GM18858 (cell line): ENCODE measurements around the gene SAP30.

Experiments used
- ATAC-seq: cut with Tn5 transposase; IDR thresholded peaks from one replicate; pipeline ENCODE4 v1.9.1; 2021; ENCODE audit not compliant: unreplicated experiment

Gene SAP30, protein sequence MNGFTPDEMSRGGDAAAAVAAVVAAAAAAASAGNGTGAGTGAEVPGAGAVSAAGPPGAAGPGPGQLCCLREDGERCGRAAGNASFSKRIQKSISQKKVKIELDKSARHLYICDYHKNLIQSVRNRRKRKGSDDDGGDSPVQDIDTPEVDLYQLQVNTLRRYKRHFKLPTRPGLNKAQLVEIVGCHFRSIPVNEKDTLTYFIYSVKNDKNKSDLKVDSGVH

GRCh38 chr4:173370477-173371291 lies at the start of gene SAP30:
SAP30 (plus strand) TSS chr4:173370954; CDS start chr4:173371183, 229 bp downstream.
- ATAC-seq: peak; percentile 52

DNA sequence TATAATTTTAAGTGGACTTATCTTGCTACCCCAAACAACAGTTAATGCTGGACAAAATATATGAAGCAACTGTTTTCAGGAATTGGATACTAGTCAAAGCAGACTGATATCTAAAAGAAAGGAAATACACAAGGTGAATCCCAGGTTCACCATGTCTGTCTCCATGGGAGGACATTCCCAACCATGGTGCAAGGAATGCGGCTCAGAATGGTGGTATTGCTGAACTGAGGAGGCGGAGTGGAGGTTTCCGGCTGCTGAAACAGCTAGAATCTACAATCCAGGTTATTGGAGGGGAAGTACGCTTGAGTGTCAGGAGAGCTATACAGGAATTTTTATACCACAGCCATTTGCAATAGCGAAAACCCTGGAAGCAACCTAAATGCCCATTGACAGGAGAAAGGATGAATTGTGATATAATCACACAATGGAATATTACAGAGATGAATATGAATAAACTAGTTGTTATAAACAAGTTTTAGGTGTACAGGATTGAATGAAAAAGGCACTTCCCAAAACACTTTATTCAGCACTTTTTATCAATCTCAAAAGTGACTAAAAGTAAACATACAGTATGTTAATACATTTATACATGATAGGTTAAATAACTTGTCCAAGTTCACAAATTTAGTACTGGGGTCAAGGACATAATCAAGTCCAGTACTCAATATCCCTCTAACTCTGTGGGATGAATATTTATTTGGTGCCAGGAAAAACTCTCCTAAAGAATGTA lies 45.6 kb upstream of the SAP30 start:
- no peak for ATAC-seq

DNA sequence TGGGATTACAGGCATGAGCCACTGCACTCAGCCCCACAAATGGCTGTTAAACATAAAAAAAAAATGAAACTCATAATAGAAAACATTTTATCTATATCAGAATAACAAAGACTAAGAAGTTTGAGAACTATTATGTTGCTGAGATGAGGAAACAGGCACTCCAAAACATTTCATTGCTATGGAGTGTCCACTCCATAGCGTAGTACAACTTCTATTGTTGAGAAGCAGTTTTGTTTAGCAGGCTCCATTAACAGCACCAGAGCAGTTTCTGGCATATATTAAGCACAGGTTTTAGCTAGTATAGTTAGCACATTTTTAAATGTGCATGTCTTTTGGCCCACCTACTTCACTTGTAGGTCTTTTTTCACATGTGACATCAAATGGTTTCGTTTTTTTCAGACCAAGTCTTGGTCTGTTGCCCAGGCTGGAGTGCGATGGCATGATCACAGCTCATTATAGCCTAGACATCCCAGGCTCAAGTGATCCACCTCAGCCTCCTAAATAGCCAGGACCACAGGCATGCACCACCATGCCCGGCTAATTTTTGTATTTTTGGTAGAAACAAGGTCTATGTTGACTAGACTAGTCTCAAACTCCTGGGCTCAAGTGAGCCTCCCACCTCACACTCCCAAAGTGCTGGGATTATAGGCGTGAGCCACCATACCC lies 42.4 kb upstream of the SAP30 start:
- no peak for ATAC-seq

- no peak for ATAC-seq
Observed at GRCh38 chr4:173330590-173330989, 40.2 kb upstream of the SAP30 start.

DNA sequence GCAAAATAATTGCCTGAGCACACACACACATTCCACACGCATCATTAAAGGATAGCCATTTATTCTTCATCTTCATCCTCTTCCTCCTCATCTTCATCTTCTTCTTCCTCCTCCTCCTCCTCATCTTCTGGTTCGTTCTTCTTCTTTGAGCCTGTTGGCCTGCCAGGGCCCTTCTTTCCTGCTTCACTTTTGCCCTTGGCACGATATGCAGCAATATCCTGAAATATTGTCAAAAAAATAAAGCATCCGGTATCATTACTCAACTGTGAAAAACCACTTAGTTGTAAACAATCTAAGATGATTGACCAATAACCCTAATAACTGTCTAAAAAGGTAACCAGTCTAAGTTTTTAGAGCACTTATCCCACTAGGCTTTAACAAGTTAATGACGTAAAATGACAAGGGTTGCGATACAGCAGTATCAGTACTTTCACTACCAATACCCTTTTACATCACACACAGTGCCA lies 38.7 kb upstream of the SAP30 start:
- ATAC-seq: no peak

DNA sequence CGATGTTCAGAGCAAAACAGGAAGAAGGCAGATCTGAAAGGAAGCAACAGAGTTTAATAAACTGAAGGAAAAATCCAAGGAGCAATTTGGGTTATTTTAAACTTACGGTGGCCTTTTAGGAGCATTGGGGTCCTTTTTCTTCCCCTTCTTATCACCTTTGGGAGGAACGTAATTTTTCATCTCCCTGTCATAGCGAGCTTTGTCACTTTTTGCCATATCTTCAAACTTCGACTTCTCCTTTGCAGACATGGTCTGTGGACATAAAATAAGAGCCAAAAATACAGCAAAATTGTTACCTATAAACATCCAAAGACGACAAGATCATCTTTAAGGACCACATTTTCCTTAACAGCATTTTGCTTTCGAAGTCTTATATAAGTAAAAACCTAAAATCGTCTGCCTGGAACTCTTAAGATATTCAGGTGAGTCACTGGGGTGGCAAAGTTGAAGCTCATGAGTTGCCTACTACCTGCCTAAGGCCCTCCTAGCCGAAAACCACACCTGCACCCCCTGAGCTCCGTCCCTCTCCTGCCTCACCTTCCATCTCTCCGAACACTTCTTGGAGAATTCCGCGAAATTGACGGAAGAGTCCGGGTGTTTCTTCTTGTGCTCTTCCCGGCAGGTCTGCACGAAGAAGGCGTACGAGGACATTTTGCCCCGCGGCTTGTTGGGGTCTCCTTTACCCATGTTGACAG lies 37.6 kb upstream of the SAP30 start:
- no peak for ATAC-seq

- ATAC-seq: no peak
Observed at GRCh38 chr4:173333658-173334084, 37.1 kb upstream of the SAP30 start.

- ATAC-seq: peak; percentile 85
Observed at GRCh38 chr4:173334085-173334890, 36.5 kb upstream of the SAP30 start, which contains the start of gene HMGB2. HMGB2 (minus strand) TSS chr4:173334358; CDS start chr4:173333649, 709 bp downstream.

DNA sequence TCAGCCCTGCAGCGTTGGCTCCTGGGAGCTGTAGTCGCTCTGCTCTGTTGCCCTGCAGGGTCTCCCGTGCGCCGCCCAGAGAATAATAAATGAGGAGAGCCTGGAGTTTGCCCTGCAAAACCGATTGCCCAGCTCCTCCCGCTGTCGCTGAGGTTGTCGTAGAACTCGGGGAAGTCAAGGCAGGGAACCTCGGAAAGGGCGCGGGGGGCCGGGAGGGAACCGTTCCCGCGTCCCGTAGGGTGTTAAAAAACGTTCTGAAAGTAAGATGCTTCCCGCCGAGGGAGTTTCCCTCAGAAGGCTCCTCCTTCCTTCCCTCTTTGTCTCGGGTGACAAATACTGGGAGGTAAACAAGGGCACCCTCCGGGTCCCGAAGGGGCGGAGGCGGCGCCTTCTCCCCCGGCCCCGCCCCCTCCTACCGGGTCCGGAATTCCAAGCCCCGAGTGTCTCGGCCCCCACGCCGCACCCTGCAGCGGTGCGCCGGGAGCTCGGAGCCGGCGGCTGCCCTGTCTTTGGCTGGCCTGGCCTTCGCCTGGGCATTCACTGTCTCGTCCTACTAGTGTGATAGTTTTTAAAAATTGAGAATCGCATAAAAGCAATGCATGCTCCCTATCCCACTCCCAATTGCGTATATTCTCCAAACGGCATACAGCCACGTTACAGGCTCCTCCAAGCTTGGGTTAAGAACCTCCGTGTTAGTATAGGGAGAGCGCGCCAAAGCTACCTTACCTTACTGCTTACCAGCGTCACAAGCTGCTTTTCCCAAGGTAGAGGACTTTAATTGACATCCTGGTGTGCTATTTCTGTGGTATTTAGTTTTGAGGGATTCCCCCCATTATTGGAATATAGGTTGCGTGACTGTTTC lies 35.6 kb upstream of the SAP30 start:
- peak; percentile 32 for ATAC-seq

- no peak for ATAC-seq
Observed at GRCh38 chr4:173337463-173337862, 33.3 kb upstream of the SAP30 start.

DNA sequence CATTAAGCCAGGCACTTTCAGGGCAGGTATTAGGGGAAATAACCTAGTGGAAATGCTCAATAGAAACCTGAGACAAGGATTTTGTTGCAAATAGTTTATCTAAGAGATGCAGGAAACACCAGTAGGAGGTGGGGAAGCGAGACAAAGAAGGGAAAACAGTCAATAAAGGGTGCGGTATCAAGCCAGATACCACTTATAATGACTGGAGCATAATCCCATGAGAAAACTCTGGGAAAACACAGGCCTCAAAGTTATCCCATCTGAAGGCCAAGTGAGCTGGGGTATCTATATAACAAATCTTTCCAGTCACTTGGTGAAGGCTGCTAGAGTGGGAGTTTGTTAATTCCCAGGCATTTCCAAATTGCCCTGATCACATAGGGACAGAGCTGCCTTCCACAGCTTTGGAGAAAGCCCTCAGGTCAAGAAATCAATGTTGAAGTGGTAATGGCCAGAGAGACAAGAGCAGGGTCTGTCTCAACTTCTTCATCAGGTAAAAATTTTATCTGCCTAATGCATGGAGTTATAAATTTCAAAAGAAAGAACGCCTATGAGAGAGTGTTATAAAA lies 26.8 kb upstream of the SAP30 start:
- no peak for ATAC-seq

DNA sequence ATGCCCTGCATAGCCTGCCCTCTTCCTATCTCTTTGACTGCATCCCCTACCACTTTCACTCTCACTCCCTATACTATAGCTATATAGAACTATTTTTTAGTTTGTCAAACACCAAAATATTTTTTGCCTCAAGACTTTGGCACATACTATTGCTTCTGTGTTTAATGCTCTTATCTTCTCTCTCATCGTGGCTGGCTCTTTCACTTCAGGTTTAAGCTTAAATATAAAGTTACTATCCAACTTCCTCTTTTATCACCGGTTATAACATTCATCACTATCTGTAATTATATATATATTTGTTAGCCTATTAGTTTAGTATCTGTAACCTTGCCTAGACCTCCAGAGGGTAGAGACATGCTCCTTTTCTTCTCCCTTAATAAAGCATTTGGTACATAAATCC lies 25.1 kb upstream of the SAP30 start:
- ATAC-seq: peak; percentile 43

DNA sequence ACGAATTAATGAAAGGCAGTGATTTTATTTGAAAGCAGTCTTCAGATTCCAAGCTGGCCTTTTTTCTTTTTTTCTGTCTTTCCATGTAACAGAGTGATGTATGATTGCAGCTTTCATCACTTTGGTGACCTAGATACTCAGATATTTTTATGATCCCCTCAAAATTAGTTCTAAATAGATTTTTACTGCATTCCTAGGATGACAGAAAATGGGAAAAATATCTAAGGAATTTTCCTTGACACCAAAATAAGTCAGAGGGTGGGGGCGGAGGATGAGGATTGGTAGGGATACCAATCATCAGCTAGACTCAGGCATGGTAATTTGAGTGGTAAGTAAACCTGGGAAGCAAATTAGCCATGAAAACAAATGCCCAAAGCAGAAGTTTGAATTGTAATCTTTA lies 24.7 kb upstream of the SAP30 start:
- ATAC-seq: no peak

- ATAC-seq: no peak
Observed at GRCh38 chr4:173347467-173347866, 23.3 kb upstream of the SAP30 start.

- no peak for ATAC-seq
Observed at GRCh38 chr4:173357939-173358338, 12.8 kb upstream of the SAP30 start.

DNA sequence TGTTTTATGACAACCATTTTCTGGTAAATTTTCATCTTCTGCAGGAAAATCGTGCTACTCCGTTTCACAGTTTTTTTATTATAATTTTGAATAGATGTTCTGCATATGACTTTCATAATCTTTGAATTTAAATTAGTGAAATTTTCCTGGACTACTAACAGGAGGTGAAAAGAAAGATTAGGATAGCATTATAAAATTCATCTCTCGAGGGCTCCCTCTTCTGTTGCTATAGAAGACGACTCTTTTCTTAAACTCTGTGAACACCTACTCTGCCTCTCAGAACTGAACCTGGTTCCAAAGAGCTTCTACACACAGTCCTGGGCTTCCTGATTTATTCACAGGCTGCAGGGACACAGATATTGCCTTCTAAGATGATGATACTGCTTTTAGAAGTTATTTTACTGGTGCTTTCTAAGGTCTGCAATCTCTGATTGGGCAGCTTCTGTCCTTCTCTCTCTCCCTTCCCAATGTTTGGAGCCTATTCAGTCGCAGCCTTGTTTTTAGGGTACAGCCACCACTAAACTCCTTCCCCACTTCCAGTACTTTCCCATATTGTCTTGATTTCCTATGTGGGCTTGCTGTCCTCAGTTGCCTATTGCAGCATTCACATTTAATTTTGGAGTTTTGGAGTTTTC lies 10.1 kb upstream of the SAP30 start:
- ATAC-seq: no peak

GRCh38 chr4:173362666-173363065 lies 8.1 kb upstream of the SAP30 start:
- ATAC-seq: no peak
